ENCODE data around the gene PCNT.
"Not testable (repeated sequence)": the region's sequence is repeated elsewhere in the genome, so short reads cannot be mapped to it uniquely, and the experiment has no call there.

Gene PCNT

GRCh38 chr21:46357684-46358425, 33.9 kb downstream of the PCNT start:
- DNase-seq: no peak

GRCh38 chr21:46361176-46361575, 37.2 kb downstream of the PCNT start:
- no peak for DNase-seq

- DNase-seq: no peak
Observed at GRCh38 chr21:46361935-46362334, 38.0 kb downstream of the PCNT start.

GRCh38 chr21:46362946-46363345, 39.0 kb downstream of the PCNT start:
- no peak for DNase-seq

- no peak for DNase-seq
Observed at GRCh38 chr21:46363698-46364097, 39.7 kb downstream of the PCNT start.

GRCh38 chr21:46366091-46366490, 42.1 kb downstream of the PCNT start:
- DNase-seq: no peak

- no peak for DNase-seq
Observed at GRCh38 chr21:46366561-46366960, 42.6 kb downstream of the PCNT start.

GRCh38 chr21:46366966-46367365, 43.0 kb downstream of the PCNT start:
- no peak for DNase-seq

GRCh38 chr21:46368533-46369285, 44.8 kb downstream of the PCNT start:
- peak; percentile 53 for DNase-seq

GRCh38 chr21:46369520-46370235, 45.7 kb downstream of the PCNT start:
- DNase-seq: no peak

GRCh38 chr21:46371204-46372013, 47.5 kb downstream of the PCNT start:
- DNase-seq: no peak

- no peak for DNase-seq
Observed at GRCh38 chr21:46372014-46372485, 48.1 kb downstream of the PCNT start.

- not testable (repeated sequence) for DNase-seq
Observed at GRCh38 chr21:46372947-46373346, 49.0 kb downstream of the PCNT start.

GRCh38 chr21:46374761-46375389, 50.9 kb downstream of the PCNT start:
- DNase-seq: no peak

- DNase-seq: no peak
Observed at GRCh38 chr21:46375560-46376230, 51.7 kb downstream of the PCNT start.

GRCh38 chr21:46376231-46376628, 52.3 kb downstream of the PCNT start:
- no peak for DNase-seq

- no peak for DNase-seq
Observed at GRCh38 chr21:46376856-46377453, 53.0 kb downstream of the PCNT start.

GRCh38 chr21:46377789-46378188, 53.8 kb downstream of the PCNT start:
- DNase-seq: no peak

- DNase-seq: no peak
Observed at GRCh38 chr21:46379105-46379504, 55.1 kb downstream of the PCNT start.

- no peak for DNase-seq
Observed at GRCh38 chr21:46379691-46380090, 55.7 kb downstream of the PCNT start.

GRCh38 chr21:46381541-46381940, 57.6 kb downstream of the PCNT start:
- DNase-seq: no peak
